Measurements from ENCODE around the gene TRIM43.
"Not testable (repeated sequence)": the region's sequence is repeated elsewhere in the genome, so short reads cannot be mapped to it uniquely, and the experiment has no call there.

TRIM43 gene

GRCh38 chr2:95584321-95584720 lies 7.5 kb upstream of the TRIM43 start:
- H4K20me1 ChIP-seq (ENCODE audit: control insufficient read depth, insufficient read depth, low read depth, low read length); H3K4me2 ChIP-seq (ENCODE audit: low read length); H3K9me2 ChIP-seq (replicated peaks; ENCODE audit: control insufficient read depth, low read length); H3F3A ChIP-seq (ENCODE audit: control insufficient read depth, insufficient read depth); H3K4me1 ChIP-seq (ENCODE audit: control insufficient read depth, low read length); H3K9me3 ChIP-seq (ENCODE audit: control insufficient read depth, insufficient read depth, low read length); H3K27me3 ChIP-seq (ENCODE audit: control insufficient read depth, low read length); H3K79me2 ChIP-seq (ENCODE audit: control insufficient read depth, low read length); H3K36me3 ChIP-seq (ENCODE audit: control insufficient read depth, low read length); H3K4me3 ChIP-seq (ENCODE audit: low read length); H3K27ac ChIP-seq (ENCODE audit: low read depth, low read length): not testable (repeated sequence)

- not testable (repeated sequence) for H3K79me2 ChIP-seq (ENCODE audit: control insufficient read depth, low read length); H3K4me2 ChIP-seq (ENCODE audit: low read length); H3K9me2 ChIP-seq (replicated peaks; ENCODE audit: control insufficient read depth, low read length); H3K27ac ChIP-seq (ENCODE audit: low read depth, low read length); H3K4me1 ChIP-seq (ENCODE audit: control insufficient read depth, low read length); H4K20me1 ChIP-seq (ENCODE audit: control insufficient read depth, insufficient read depth, low read depth, low read length); H3F3A ChIP-seq (ENCODE audit: control insufficient read depth, insufficient read depth); H3K4me3 ChIP-seq (ENCODE audit: low read length); H3K36me3 ChIP-seq (ENCODE audit: control insufficient read depth, low read length); H3K27me3 ChIP-seq (ENCODE audit: control insufficient read depth, low read length); H3K9me3 ChIP-seq (ENCODE audit: control insufficient read depth, insufficient read depth, low read length)
Measured at GRCh38 chr2:95589777-95590536, 1.8 kb upstream of the TRIM43 start.

GRCh38 chr2:95592973-95593372 lies 1.2 kb downstream of the TRIM43 start:
- not testable (repeated sequence) for H3K9me3 ChIP-seq (ENCODE audit: control insufficient read depth, insufficient read depth, low read length); H3K36me3 ChIP-seq (ENCODE audit: control insufficient read depth, low read length); H3K9me2 ChIP-seq (replicated peaks; ENCODE audit: control insufficient read depth, low read length); H3K4me1 ChIP-seq (ENCODE audit: control insufficient read depth, low read length); H3K27me3 ChIP-seq (ENCODE audit: control insufficient read depth, low read length); H3K4me2 ChIP-seq (ENCODE audit: low read length); H3K27ac ChIP-seq (ENCODE audit: low read depth, low read length); H4K20me1 ChIP-seq (ENCODE audit: control insufficient read depth, insufficient read depth, low read depth, low read length); H3K4me3 ChIP-seq (ENCODE audit: low read length); H3K79me2 ChIP-seq (ENCODE audit: control insufficient read depth, low read length); H3F3A ChIP-seq (ENCODE audit: control insufficient read depth, insufficient read depth)

GRCh38 chr2:95595012-95595411 lies 3.2 kb downstream of the TRIM43 start:
- not testable (repeated sequence) for H3K36me3 ChIP-seq (ENCODE audit: control insufficient read depth, low read length); H3K4me2 ChIP-seq (ENCODE audit: low read length); H3K4me3 ChIP-seq (ENCODE audit: low read length); H3K27ac ChIP-seq (ENCODE audit: low read depth, low read length); H3K79me2 ChIP-seq (ENCODE audit: control insufficient read depth, low read length); H3K9me3 ChIP-seq (ENCODE audit: control insufficient read depth, insufficient read depth, low read length); H4K20me1 ChIP-seq (ENCODE audit: control insufficient read depth, insufficient read depth, low read depth, low read length); H3K27me3 ChIP-seq (ENCODE audit: control insufficient read depth, low read length); H3K9me2 ChIP-seq (replicated peaks; ENCODE audit: control insufficient read depth, low read length); H3F3A ChIP-seq (ENCODE audit: control insufficient read depth, insufficient read depth); H3K4me1 ChIP-seq (ENCODE audit: control insufficient read depth, low read length)

GRCh38 chr2:95601301-95601700 lies 9.5 kb downstream of the TRIM43 start:
- not testable (repeated sequence) for H3K36me3 ChIP-seq (ENCODE audit: control insufficient read depth, low read length); H3F3A ChIP-seq (ENCODE audit: control insufficient read depth, insufficient read depth); H3K4me2 ChIP-seq (ENCODE audit: low read length); H3K27me3 ChIP-seq (ENCODE audit: control insufficient read depth, low read length); H3K9me2 ChIP-seq (replicated peaks; ENCODE audit: control insufficient read depth, low read length); H3K9me3 ChIP-seq (ENCODE audit: control insufficient read depth, insufficient read depth, low read length); H3K4me1 ChIP-seq (ENCODE audit: control insufficient read depth, low read length); H3K79me2 ChIP-seq (ENCODE audit: control insufficient read depth, low read length); H3K27ac ChIP-seq (ENCODE audit: low read depth, low read length); H4K20me1 ChIP-seq (ENCODE audit: control insufficient read depth, insufficient read depth, low read depth, low read length); H3K4me3 ChIP-seq (ENCODE audit: low read length)

GRCh38 chr2:95602146-95602545 lies 10.3 kb downstream of the TRIM43 start:
- not testable (repeated sequence) for H3K79me2 ChIP-seq (ENCODE audit: control insufficient read depth, low read length); H3K27me3 ChIP-seq (ENCODE audit: control insufficient read depth, low read length); H3K36me3 ChIP-seq (ENCODE audit: control insufficient read depth, low read length); H3K9me3 ChIP-seq (ENCODE audit: control insufficient read depth, insufficient read depth, low read length); H3F3A ChIP-seq (ENCODE audit: control insufficient read depth, insufficient read depth); H3K4me3 ChIP-seq (ENCODE audit: low read length); H3K4me2 ChIP-seq (ENCODE audit: low read length); H3K9me2 ChIP-seq (replicated peaks; ENCODE audit: control insufficient read depth, low read length); H3K27ac ChIP-seq (ENCODE audit: low read depth, low read length); H4K20me1 ChIP-seq (ENCODE audit: control insufficient read depth, insufficient read depth, low read depth, low read length); H3K4me1 ChIP-seq (ENCODE audit: control insufficient read depth, low read length)

GRCh38 chr2:95608356-95608755 lies 16.6 kb downstream of the TRIM43 start:
- H3F3A ChIP-seq (ENCODE audit: control insufficient read depth, insufficient read depth); H4K20me1 ChIP-seq (ENCODE audit: control insufficient read depth, insufficient read depth, low read depth, low read length); H3K4me3 ChIP-seq (ENCODE audit: low read length); H3K4me1 ChIP-seq (ENCODE audit: control insufficient read depth, low read length); H3K79me2 ChIP-seq (ENCODE audit: control insufficient read depth, low read length); H3K9me2 ChIP-seq (replicated peaks; ENCODE audit: control insufficient read depth, low read length); H3K4me2 ChIP-seq (ENCODE audit: low read length); H3K27ac ChIP-seq (ENCODE audit: low read depth, low read length); H3K27me3 ChIP-seq (ENCODE audit: control insufficient read depth, low read length); H3K36me3 ChIP-seq (ENCODE audit: control insufficient read depth, low read length); H3K9me3 ChIP-seq (ENCODE audit: control insufficient read depth, insufficient read depth, low read length): not testable (repeated sequence)

GRCh38 chr2:95609764-95610163 lies 18.0 kb downstream of the TRIM43 start:
- not testable (repeated sequence) for H3K27me3 ChIP-seq (ENCODE audit: control insufficient read depth, low read length); H3K4me3 ChIP-seq (ENCODE audit: low read length); H3K36me3 ChIP-seq (ENCODE audit: control insufficient read depth, low read length); H3K9me2 ChIP-seq (replicated peaks; ENCODE audit: control insufficient read depth, low read length); H3K9me3 ChIP-seq (ENCODE audit: control insufficient read depth, insufficient read depth, low read length); H4K20me1 ChIP-seq (ENCODE audit: control insufficient read depth, insufficient read depth, low read depth, low read length); H3K4me2 ChIP-seq (ENCODE audit: low read length); H3K27ac ChIP-seq (ENCODE audit: low read depth, low read length); H3K79me2 ChIP-seq (ENCODE audit: control insufficient read depth, low read length); H3K4me1 ChIP-seq (ENCODE audit: control insufficient read depth, low read length); H3F3A ChIP-seq (ENCODE audit: control insufficient read depth, insufficient read depth)

Measured in DOHH2 (cell line).